Naive thymus-derived CD8-positive, alpha-beta T cell (primary cell): ENCODE data around the gene HYKK. TPM values are rescaled to one million over a fixed set of nuclear protein-coding genes. Genes with fewer than 3 reads are reported as not detected.
A peak's percentile ranks its signal among the peaks of the same experiment; 100 is the strongest.
"Not testable (repeated sequence)": the region's sequence is repeated elsewhere in the genome, so short reads cannot be mapped to it uniquely, and the experiment has no call there.

Source experiments
- ATAC-seq, 2 donors: fragments of 150-1000 bp; cut with Tn5 transposase in 1 of 2; sonication (Bioruptor Pico), chemical (Tn5 transposase) in 1 of 2; 1 replicate in 1 of 2; 2 replicates in 1 of 2; pipeline ENCODE4 v1.10.0; 2021; ENCODE audit warnings: mild to moderate bottlenecking in 2 of 2, moderate library complexity in 2 of 2
- POLR2A ChIA-PET: fragments of 350-600 bp; sonication (Branson Sonifier 250); formaldehyde crosslinking; loops from one replicate; lab custom pipeline; 2021; ENCODE audit warnings: antibody characterized with exemption; lab: Charles Lee
- DNase-seq, 10 donors: peaks; one replicate each; pipeline versions ENCODE4 v3.0.0 to v3.0.0-alpha.2; 2020 to 2022
- H3K27ac Mint-ChIP-seq, 10 donors: one replicate each; pipeline ENCODE4 v1.8.0; 2020 to 2022; ENCODE audit warnings: mild to moderate bottlenecking in 10 of 10, mixed read lengths in 10 of 10, moderate library complexity in 4 of 10, inconsistent platforms in 1 of 10
- H3K27me3 Mint-ChIP-seq, 5 donors: one replicate each; pipeline ENCODE4 v1.8.0; 2021 to 2022; ENCODE audit warnings: mixed read lengths in 5 of 5
- H3K36me3 Mint-ChIP-seq, 3 donors: one replicate each; pipeline ENCODE4 v1.8.0; 2020 to 2022; ENCODE audit warnings: mixed read lengths in 3 of 3, mild to moderate bottlenecking in 2 of 3, inconsistent platforms in 1 of 3
- H3K4me1 Mint-ChIP-seq, 4 donors: one replicate each; pipeline ENCODE4 v1.8.0; 2021 to 2022; ENCODE audit warnings: mixed read lengths in 4 of 4
- H3K4me3 Mint-ChIP-seq, 10 donors: one replicate each; pipeline ENCODE4 v1.8.0; 2020 to 2022; ENCODE audit warnings: mild to moderate bottlenecking in 10 of 10, mixed read lengths in 10 of 10, moderate library complexity in 6 of 10, inconsistent platforms in 1 of 10
- H3K9me3 Mint-ChIP-seq, 9 donors: one replicate each; pipeline ENCODE4 v1.8.0; 2020 to 2022; ENCODE audit warnings: mixed read lengths in 9 of 9, mild to moderate bottlenecking in 3 of 9, inconsistent platforms in 1 of 9, moderate library complexity in 1 of 9
- polyA plus RNA-seq, 3 donors: library from polyadenylated mRNA; unstranded; fragments of 300-500 nt; fragmentation: Illumina TruSeq; gene quantifications; one replicate each; pipeline ENCODE4 v1.2.3, GENCODE V29; 2021
- total RNA-seq, 8 experiments: library from RNA in 2 of 8; stranded (reverse) in 2 of 8; gene quantifications; one replicate each; pipeline ENCODE4 v1.2.3 and lab custom pipeline; 2021 to 2026

HYKK gene
- total and polyA plus RNA-seq, 5 experiments from 2014 or later: 3.0 to 5.9 (median 3.8) TPM

DNA sequence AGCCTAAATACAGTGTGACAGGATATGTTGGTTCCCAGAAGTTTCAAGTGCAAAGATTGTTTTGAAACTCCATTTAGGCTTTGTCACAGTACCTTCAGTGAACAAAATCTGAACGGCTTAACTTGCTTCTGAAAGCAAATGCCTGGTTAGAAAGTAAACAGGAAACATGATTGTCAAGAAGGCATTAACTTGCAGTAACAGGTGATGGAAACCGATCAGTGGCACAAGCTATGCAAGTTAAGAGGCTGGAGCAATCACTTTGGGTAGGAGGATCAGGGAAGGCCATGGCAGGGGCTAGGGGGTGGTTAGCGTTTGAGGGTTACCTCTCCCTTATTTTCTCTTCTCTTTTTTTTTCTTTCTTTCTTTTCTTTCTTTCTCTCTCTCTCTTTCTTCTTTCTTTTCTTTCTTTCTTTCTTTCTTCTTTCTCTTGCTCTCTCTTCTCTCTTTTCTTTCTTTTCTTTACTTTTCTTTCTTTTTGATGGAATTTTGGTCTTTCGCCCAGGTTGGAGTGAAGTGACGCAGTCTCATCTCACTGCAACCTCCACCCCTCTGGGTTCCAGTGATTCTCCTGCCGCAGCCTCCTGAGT, 2.4 kb downstream of the HYKK start:
- ATAC-seq (no peak), DNase-seq (no peak)
- Mint-ChIP-seq H3K4me3 (peak overlapping the region in 6 of 10 donors; percentile 10 to 64 (median 32)), H3K9me3 (no peaks in the 10 kb centered on the region), H3K27me3 (peaks cover 0 to 7% (median 0%) of the 10 kb centered on the region in 5 donors), H3K36me3 (peaks cover 0 to 4% (median 0%) of the 10 kb centered on the region in 3 donors), H3K4me1 (peaks cover 10 to 29% (median 24%) of the 10 kb centered on the region in 4 donors), H3K27ac (peak overlapping the region in 1 of 10 donors; percentile 11)
- POLR2A ChIA-PET: interaction anchor here (1.0 to 2.0 kb wide), 2 partner anchors 31 to 72 kb away, joined by 3 to 11 read pairs; partner anchors contain the start of genes IREB2 and PSMA4

DNA sequence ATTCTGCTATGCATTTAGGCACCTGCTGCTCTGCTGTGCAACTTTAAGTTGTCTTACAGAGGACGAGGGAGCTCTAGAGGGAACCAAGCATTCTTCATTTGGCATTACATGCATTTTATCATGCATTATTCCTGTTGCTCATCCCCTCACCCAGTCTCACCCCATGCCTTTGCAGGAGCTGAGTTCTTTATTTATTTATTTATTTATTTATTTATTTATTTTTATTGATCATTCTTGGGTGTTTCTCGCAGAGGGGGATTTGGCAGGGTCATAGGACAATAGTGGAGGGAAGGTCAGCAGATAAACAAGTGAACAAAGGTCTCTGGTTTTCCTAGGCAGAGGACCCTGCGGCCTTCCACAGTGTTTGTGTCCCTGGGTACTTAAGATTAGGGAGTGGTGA, 12.7 kb downstream of the HYKK start:
- H3K36me3 Mint-ChIP-seq: peaks cover 0 to 21% (median 10%) of the 10 kb centered on the region in 3 donors
- ATAC-seq, H3K27ac Mint-ChIP-seq, DNase-seq, POLR2A ChIA-PET, H3K27me3 Mint-ChIP-seq, H3K4me1 Mint-ChIP-seq, H3K9me3 Mint-ChIP-seq, H3K4me3 Mint-ChIP-seq: not testable (repeated sequence)

DNA sequence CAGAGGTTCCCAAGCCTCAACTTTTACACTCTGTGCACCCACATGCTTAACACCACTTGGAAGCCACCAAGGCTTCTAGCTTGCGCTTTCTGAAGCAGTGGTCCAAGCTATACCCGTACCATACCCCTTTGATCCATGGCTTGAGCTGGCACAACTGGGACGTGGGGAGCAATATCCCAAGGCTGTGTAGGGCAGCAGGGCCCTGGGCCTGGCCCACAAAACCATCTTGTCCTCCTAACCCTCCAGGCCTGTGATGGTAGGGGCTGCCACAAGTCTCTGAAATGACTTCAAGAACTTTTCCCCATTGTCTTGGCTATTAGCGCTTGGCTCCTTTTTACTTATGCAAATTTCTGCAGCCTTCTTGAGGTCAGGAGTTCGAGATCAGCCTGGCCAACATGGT, 16.9 kb downstream of the HYKK start:
- Mint-ChIP-seq H3K4me1 (no peaks in the 10 kb centered on the region), H3K36me3 (peaks cover 0 to 13% (median 3%) of the 10 kb centered on the region in 3 donors), H3K27ac (no peak overlapping the region), H3K27me3 (peaks cover 0 to 1% (median 0%) of the 10 kb centered on the region in 5 donors), H3K9me3 (no peaks in the 10 kb centered on the region), H3K4me3 (no peak overlapping the region)
- DNase-seq (no peak), ATAC-seq (no peak)
- POLR2A ChIA-PET: interaction anchor here (0.6 kb wide), 1 partner anchor 33 kb away, joined by 5 read pairs; no protein-coding TSS in a partner anchor

DNA sequence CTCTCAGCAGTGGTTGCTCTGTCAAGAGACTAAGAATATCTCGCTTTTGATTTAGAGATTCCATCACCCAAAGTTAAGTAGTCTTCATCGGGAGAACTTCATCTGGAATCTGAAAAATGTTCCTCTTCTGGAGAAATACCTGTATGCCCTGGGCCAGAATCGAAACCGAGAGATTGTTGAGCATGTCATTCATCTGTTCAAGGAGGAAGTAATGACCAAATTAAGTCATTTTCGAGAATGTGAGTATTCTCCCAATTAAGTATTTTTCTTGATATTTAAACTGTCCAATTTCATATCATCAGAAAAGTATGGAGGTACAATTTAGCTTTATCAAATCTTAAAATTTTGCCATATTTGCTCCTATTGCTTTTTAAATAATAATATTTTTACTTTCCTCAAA, 19.9 kb downstream of the HYKK start:
- POLR2A ChIA-PET: no interaction called here
- H3K4me3 Mint-ChIP-seq: no peak overlapping the region
- peaks cover 0 to 1% (median 0%) of the 10 kb centered on the region in 5 donors for H3K27me3 Mint-ChIP-seq
- H3K4me1 Mint-ChIP-seq: no peaks in the 10 kb centered on the region
- H3K9me3 Mint-ChIP-seq: no peaks in the 10 kb centered on the region
- H3K27ac Mint-ChIP-seq: no peak overlapping the region
- DNase-seq (no peak), ATAC-seq (no peak)
- peaks cover 0 to 13% (median 3%) of the 10 kb centered on the region in 3 donors for H3K36me3 Mint-ChIP-seq

DNA sequence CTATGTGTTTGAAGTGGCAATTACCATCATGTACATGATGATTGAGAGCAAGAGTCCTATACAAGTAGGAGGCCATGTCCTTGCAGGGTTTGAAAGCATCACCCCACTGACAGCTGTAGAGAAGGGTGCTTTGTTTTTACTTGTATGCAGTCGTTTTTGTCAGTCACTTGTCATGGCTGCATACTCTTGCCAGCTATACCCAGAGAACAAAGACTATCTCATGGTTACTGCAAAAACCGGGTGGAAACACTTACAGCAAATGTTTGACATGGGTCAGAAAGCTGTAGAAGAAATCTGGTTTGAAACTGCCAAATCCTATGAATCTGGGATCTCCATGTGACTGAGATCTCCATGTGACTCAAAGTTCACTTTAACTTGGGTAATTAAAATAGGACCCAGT, 26.0 kb downstream of the HYKK start:
- Mint-ChIP-seq H3K27me3 (no peaks in the 10 kb centered on the region), H3K4me3 (no peak overlapping the region), H3K36me3 (no peaks in the 10 kb centered on the region), H3K27ac (no peak overlapping the region), H3K9me3 (no peaks in the 10 kb centered on the region), H3K4me1 (no peaks in the 10 kb centered on the region)
- DNase-seq (no peak), ATAC-seq (no peak)
- POLR2A ChIA-PET: no interaction called here

DNA sequence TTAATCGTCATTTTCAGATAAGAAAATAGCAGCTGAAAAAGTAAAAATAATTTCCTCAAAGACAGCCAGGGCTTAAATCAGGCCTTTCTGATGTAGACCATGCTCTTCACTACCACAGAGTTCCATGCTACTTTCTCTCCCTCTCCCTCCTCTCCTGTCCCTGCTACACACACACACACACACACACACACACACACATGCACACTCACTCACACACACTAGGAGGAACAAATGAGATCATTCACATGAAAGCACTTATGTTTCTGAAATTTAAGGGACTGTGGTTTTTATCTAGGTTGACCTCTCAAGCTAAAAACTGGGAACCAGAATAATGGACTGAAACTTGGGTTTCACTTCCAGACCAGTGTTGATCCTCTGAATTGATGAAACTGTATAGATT, 28.8 kb downstream of the HYKK start:
- Mint-ChIP-seq H3K27ac (no peak overlapping the region), H3K36me3 (peaks cover 0 to 4% (median 0%) of the 10 kb centered on the region in 3 donors), H3K9me3 (no peaks in the 10 kb centered on the region), H3K4me1 (peaks cover 4 to 8% (median 6%) of the 10 kb centered on the region in 4 donors), H3K4me3 (no peak overlapping the region), H3K27me3 (no peaks in the 10 kb centered on the region)
- POLR2A ChIA-PET: interaction anchor here (0.6 to 0.7 kb wide), 2 partner anchors 14 to 389 kb away, joined by 3 read pairs; no protein-coding TSS in a partner anchor
- no peak for DNase-seq
- no peak for ATAC-seq

DNA sequence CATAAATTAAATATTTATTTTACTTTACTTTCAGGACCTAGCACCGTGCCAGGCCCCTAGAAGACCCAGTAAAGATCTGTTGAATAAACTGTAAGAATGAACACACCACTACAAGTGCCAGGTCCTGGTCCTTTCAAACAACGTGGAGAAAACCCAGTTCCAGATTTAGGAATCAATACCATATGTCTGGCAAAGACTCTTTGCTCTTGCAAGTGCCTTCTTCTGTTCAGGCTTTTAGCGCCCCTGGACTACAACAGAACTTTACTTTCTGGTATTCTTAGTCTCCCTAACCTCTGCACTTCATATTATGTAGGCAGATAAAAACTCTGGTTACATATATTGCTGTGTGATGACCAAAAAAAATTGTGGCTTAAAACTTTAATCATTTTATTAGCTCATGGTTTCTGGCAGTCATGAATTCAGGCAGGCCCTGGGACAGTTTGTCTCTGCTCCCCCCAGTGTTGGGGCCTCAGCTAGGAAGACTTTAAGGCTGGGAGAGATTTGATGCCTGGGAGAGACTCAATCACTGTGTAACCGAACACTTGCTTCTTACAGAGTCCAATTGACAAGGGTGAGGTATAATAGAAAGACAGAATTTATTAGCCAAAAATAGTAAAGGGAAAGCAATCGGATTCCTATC, 30.0 kb downstream of the HYKK start:
- Mint-ChIP-seq H3K27me3 (no peaks in the 10 kb centered on the region), H3K4me3 (no peak overlapping the region), H3K4me1 (peaks cover 11 to 20% (median 18%) of the 10 kb centered on the region in 4 donors), H3K36me3 (peaks cover 0 to 8% (median 4%) of the 10 kb centered on the region in 3 donors), H3K9me3 (no peaks in the 10 kb centered on the region), H3K27ac (no peak overlapping the region)
- POLR2A ChIA-PET: no interaction called here
- ATAC-seq: no peak
- DNase-seq: no peak

DNA sequence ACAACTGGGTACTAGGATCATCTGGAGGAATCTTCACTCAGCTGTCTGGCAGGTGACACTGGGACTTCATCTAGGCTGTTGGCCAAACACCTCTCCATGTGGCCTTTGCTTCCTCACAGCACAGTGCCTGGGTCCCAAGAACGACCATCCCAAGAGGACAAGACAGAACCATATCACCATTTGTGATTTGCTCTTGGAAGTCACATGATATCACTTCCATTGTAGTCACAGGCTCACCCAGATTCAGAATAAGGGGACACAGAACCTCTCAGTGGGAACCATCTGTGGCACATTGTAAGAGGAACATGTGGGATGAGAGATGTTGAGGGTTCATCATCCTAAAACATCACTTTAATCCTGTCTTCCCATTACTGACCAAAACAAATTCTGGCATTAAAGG, 31.0 kb downstream of the HYKK start:
- H3K36me3 Mint-ChIP-seq: peaks cover 4 to 18% (median 4%) of the 10 kb centered on the region in 3 donors
- POLR2A ChIA-PET: no interaction called here
- H3K4me3 Mint-ChIP-seq: peak overlapping the region in 7 of 10 donors; percentile 1 to 97 (median 59)
- ATAC-seq (no peak), DNase-seq (no peak)
- H3K27ac Mint-ChIP-seq: peak overlapping the region in 6 of 10 donors; percentile 9 to 99 (median 98)
- no peaks in the 10 kb centered on the region for H3K27me3 Mint-ChIP-seq
- H3K9me3 Mint-ChIP-seq: no peaks in the 10 kb centered on the region
- peaks cover 12 to 29% (median 26%) of the 10 kb centered on the region in 4 donors for H3K4me1 Mint-ChIP-seq

DNA sequence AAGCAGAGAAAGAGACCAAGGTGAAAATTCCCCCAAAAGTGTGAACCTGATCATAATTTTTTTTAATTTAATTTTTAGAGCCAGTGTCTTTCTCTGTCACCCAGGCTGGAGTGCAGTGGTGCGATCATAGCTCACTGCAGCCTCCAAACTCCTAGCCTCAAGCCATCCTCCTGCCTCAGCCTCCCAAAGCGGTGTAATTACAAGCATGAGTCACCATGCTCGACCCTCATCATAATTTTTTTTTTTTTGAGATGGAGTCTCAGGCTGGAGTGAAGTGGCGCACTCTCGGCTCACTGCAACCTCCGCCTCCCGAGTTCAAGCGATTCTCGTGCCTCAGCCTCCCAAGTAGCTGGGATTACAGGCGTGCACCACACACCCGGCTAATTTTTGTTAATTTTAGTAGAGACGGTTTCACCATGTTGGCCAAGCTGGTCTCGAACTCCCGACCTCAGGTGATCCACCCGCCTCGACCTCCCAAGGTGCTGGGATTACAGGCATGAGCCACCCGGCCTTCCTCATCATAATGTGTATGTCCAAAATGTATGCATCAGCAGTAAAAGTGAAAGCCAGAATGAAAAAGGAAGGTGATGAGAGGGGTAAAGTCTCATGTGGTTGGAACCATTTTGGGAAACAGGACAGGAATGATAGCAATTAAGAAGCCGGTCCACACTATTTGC, 32.2 kb downstream of the HYKK start:
- Mint-ChIP-seq H3K4me3 (peak overlapping the region; percentile 87 to 99 (median 96)), H3K36me3 (peaks cover 4 to 28% (median 4%) of the 10 kb centered on the region in 3 donors), H3K4me1 (peaks cover 12 to 31% (median 28%) of the 10 kb centered on the region in 4 donors), H3K27ac (peak overlapping the region; percentile 98 to 100 (median 99))
- POLR2A ChIA-PET: interaction anchor here (0.8 to 2.0 kb wide), 7 partner anchors 9 to 391 kb away, joined by 3 to 31 read pairs (median 7); partner anchors contain the start of genes CHRNA5, IREB2 and MORF4L1
- H3K27me3 Mint-ChIP-seq, H3K9me3 Mint-ChIP-seq, ATAC-seq, DNase-seq: not testable (repeated sequence)

DNA sequence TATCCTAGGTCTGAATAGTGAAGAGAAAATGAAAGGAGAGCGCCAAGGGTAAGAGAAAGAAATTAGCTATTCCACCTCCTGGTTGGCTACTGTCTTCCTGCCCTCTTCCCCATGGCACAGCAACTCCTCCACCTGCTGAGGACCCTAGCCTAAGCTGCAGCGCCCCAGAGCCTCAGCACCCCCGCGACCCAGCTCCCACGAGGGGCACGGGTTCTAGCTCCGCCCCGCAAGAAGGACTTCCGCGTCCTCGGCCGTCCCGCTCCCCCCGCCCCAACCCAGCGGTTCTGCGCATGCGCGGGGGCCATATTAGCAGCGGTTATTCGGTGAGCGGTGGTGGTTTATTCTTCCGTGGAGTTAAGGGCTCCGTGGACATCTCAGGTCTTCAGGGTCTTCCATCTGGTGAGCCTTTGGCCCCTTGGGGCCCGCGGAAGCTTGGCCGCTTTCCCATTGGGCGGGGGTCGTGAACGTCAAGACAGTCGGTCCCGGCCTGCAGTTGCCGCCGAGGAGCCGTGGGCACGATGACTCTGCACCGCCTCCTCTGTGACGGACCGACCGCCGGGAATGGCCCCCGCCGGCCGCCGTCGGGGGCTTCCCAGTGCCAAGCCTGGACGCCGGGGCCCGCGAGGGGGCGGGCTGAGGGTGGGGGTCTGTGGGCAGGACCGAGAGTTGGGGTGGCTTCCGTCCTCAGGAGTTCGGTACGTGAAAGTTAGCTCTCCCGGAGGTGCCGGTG, 32.9 kb downstream of the HYKK start, which contains the start of gene PSMA4:
TSS of gene PSMA4 (plus strand) at position 304 of the 730 bp plus-strand sequence. CDS start 1,484 bp downstream, outside the sequence.
- DNase-seq (peak; percentile 85 to 99 (median 94)), ATAC-seq (peak; percentile 87)
- Mint-ChIP-seq H3K27ac (peak within 1 kb of the TSS; percentile 98 to 100 (median 99)), H3K27me3 (no peaks in the 10 kb centered on the region), H3K4me1 (peaks cover 12 to 33% (median 28%) of the 10 kb centered on the region in 4 donors), H3K36me3 (peaks cover 4 to 33% (median 4%) of the 10 kb centered on the region in 3 donors), H3K9me3 (no peaks in the 10 kb centered on the region), H3K4me3 (peak within 1 kb of the TSS; percentile 87 to 99 (median 96))
- POLR2A ChIA-PET: interaction anchor here (0.6 to 2.0 kb wide), 11 partner anchors 10 to 392 kb away, joined by 3 to 31 read pairs (median 5); partner anchors contain the start of genes CHRNA5, IREB2, MORF4L1 and SKIC8

DNA sequence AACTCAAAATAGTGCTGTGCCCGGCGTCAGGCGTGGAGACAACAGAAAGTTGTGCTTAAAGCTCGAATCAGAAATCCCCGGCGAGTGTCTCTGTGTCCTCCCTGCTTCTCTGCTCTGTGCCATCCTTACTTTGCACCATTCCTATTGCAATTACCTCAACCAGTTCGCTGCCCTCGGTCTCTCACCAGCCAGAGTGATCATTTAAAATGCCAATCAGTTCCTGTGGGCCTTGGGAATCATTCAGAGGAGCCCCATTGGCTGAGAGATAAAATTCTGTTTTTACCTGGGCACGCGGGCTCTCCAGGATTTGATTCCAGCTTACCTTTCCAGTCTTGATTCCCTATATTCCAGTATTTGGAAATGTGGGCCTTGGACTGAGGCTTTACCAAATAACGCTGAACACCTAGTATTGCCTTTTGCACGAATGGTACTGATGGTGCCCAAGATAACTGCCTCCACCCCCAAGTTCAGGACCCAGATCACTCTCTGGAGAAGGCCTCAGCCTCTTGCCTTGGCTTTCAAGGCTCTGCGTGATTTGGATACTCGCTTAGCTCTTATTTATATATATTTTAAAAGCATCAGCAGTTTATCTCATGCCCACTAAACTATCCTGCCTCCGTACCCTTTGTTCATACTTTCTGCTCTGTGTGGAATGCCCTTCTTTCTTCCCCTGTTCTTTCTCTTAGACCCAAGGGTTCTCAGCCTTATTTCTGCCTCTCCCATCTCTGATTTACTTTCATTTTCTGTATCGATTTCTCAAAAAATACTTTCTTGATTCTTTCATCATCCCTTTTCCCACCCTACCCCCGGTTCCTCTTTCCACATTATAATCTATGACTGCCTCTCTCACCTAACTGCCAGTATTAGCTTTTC, 33.7 kb downstream of the HYKK start:
- H3K27ac Mint-ChIP-seq: peak overlapping the region; percentile 98 to 100 (median 99)
- H3K9me3 Mint-ChIP-seq: no peaks in the 10 kb centered on the region
- DNase-seq (peak in 2 of 10 donors; percentile 11 to 16), ATAC-seq (no peak)
- H3K4me3 Mint-ChIP-seq: peak overlapping the region; percentile 87 to 99 (median 96)
- POLR2A ChIA-PET: interaction anchor here (0.7 to 2.0 kb wide), 9 partner anchors 11 to 331 kb away, joined by 3 to 31 read pairs (median 7); partner anchors contain the start of genes CHRNA5, IREB2, MORF4L1 and SKIC8
- H3K27me3 Mint-ChIP-seq: no peaks in the 10 kb centered on the region
- H3K4me1 Mint-ChIP-seq: peaks cover 12 to 36% (median 28%) of the 10 kb centered on the region in 4 donors
- H3K36me3 Mint-ChIP-seq: peaks cover 4 to 41% (median 8%) of the 10 kb centered on the region in 3 donors
